ENCODE measurements around the gene PLB1. TPM values are rescaled to one million over a fixed set of nuclear protein-coding genes. Genes with fewer than 3 reads are reported as not detected.

PLB1 gene
- polyA plus RNA-seq, 1 experiment = 1.4 TPM

GRCh38 chr2:28488083-28488830 lies 7.6 kb upstream of the PLB1 start:
- Histone ChIP-seq H3K4me3 (ENCODE audit: low read depth, low read length) (no peak overlapping the region), H3K27ac (ENCODE audit: low read depth, low read length) (no peak overlapping the region), H3K9me3 (ENCODE audit: control insufficient read depth, insufficient read depth, low read length) (no peaks in the 10 kb centered on the region), H3K27me3 (ENCODE audit: control insufficient read depth, insufficient read depth, low read length) (peaks cover 10% of the 10 kb centered on the region)
- ChIA-PET CTCF (no interaction called here), POLR2A (no interaction called here)
- no peak for TF ChIP-seq CTCF (IDR thresholded peaks at IDR 0.05; ENCODE audit: low read depth, low read length)
- DNase-seq (ENCODE audit: low read depth, low spot score) = no peak

GRCh38 chr2:28488858-28489575 lies 6.8 kb upstream of the PLB1 start:
- H3K9me3 ChIP-seq (ENCODE audit: control insufficient read depth, insufficient read depth, low read length) = no peaks in the 10 kb centered on the region
- H3K4me3 ChIP-seq (ENCODE audit: low read depth, low read length) = no peak overlapping the region
- CTCF ChIA-PET = no interaction called here
- DNase-seq (ENCODE audit: low read depth, low spot score) = no peak
- POLR2A ChIA-PET = no interaction called here
- TF ChIP-seq CTCF (IDR thresholded peaks at IDR 0.05; ENCODE audit: low read depth, low read length) = no peak
- peaks cover 10% of the 10 kb centered on the region for H3K27me3 ChIP-seq (ENCODE audit: control insufficient read depth, insufficient read depth, low read length)
- no peak overlapping the region for H3K27ac ChIP-seq (ENCODE audit: low read depth, low read length)

- POLR2A ChIA-PET = no interaction called here
- Histone ChIP-seq H3K9me3 (ENCODE audit: control insufficient read depth, insufficient read depth, low read length) (no peaks in the 10 kb centered on the region), H3K27me3 (ENCODE audit: control insufficient read depth, insufficient read depth, low read length) (peaks cover 18% of the 10 kb centered on the region), H3K27ac (ENCODE audit: low read depth, low read length) (no peak overlapping the region), H3K4me3 (ENCODE audit: low read depth, low read length) (no peak overlapping the region)
- DNase-seq (ENCODE audit: low read depth, low spot score) = no peak
- CTCF ChIA-PET = no interaction called here
- no peak for TF ChIP-seq CTCF (IDR thresholded peaks at IDR 0.05; ENCODE audit: low read depth, low read length)
These were observed 5.3 kb upstream of the PLB1 start for GRCh38 chr2:28490558-28490957.

GRCh38 chr2:28492282-28492681 lies 3.6 kb upstream of the PLB1 start:
- no peak for TF ChIP-seq CTCF (IDR thresholded peaks at IDR 0.05; ENCODE audit: low read depth, low read length)
- Histone ChIP-seq H3K9me3 (ENCODE audit: control insufficient read depth, insufficient read depth, low read length) (no peaks in the 10 kb centered on the region), H3K27me3 (ENCODE audit: control insufficient read depth, insufficient read depth, low read length) (peaks cover 28% of the 10 kb centered on the region), H3K4me3 (ENCODE audit: low read depth, low read length) (no peak overlapping the region), H3K27ac (ENCODE audit: low read depth, low read length) (no peak overlapping the region)
- no peak for DNase-seq (ENCODE audit: low read depth, low spot score)
- ChIA-PET CTCF (interaction anchor here (0.7 kb wide), 1 partner anchor 183 kb away, joined by 3 read pairs; no protein-coding TSS in a partner anchor), POLR2A (no interaction called here)

DNA sequence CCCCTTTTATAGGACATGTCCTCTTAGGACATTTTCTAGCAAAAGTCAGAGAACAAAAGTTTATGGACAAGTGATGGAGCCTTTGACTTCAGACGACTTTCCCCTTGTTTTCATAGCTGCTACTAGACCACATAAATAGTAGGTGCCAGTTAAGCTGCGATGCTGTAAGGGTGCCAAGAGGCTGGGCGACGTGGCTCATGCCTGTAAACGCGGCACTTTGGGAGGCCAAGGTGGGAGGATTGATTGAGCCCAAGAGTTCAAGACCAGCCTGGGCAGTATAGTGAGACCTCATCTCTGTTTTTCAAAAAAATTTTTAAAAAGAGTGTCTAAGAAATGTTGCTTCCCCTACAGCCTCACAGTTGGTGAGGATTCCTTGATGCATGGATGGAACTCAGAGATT lies 2.2 kb upstream of the PLB1 start:
- H3K27me3 ChIP-seq (ENCODE audit: control insufficient read depth, insufficient read depth, low read length) = peaks cover 33% of the 10 kb centered on the region
- DNase-seq (ENCODE audit: low read depth, low spot score) = no peak
- H3K4me3 ChIP-seq (ENCODE audit: low read depth, low read length) = no peak overlapping the region
- ChIA-PET POLR2A (no interaction called here), CTCF (no interaction called here)
- H3K27ac ChIP-seq (ENCODE audit: low read depth, low read length) = no peak overlapping the region
- no peak for TF ChIP-seq CTCF (IDR thresholded peaks at IDR 0.05; ENCODE audit: low read depth, low read length)
- H3K9me3 ChIP-seq (ENCODE audit: control insufficient read depth, insufficient read depth, low read length) = no peaks in the 10 kb centered on the region
